Measurements from ENCODE around the gene RPL39L.
A peak's percentile ranks its signal among the peaks of the same experiment; 100 is the strongest.
"Not testable (repeated sequence)": the region's sequence is repeated elsewhere in the genome, so short reads cannot be mapped to it uniquely, and the experiment has no call there.

RPL39L gene

DNA sequence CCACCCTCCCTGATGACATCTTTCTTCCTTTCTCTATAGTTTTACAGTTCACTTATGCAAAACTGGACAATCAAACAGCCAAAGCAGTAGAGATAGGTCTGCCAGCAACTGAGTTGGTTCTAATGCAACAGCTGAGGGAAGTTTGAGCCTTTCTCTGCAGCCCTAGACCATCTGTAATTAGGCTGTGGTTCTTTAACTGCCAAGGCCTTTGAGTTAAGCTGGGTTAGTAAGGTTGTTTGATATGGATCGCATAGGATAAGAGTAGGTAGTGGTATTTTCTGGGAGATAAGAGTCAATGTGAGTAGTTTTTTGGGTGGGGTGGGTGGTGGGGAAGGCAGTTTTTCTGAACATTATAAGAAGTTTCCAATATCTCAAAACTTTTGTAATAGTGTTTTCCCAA is 3.0 kb downstream of the RPL39L start:
- no peak for DNase-seq

DNA sequence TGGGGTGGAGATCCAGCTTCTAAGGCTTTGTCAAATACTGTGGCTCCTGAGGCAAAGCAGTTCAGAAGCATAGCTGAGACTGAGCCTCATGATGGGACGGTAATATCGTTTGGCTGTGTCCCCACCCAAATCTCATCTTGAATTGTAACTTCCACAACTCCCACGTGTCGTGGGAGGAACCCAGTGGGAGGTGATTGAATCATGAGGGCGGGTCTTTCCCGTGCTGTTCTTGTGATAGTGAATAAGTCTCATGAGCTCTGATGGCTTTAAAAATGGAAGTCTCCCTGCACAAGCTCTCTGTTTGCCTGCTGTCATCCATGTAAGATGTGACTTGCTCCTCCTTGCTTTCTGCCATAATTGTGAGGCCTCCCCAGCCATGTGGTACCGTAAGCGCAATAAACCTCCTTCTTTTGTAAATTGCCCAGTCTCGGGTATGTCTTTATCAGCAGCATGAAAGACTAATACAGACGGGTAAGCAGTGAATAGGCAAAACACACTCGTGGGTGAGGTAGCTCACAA is 4.1 kb downstream of the RPL39L start:
- not testable (repeated sequence) for DNase-seq

- DNase-seq = not testable (repeated sequence)
Observed at GRCh38 chr3:187133181-187133580, 6.1 kb downstream of the RPL39L start.

GRCh38 chr3:187132666-187133065 is 6.6 kb downstream of the RPL39L start:
- no peak for DNase-seq

- DNase-seq = no peak
Observed at GRCh38 chr3:187131981-187132380, 7.3 kb downstream of the RPL39L start.

GRCh38 chr3:187130346-187131066 is 8.8 kb downstream of the RPL39L start:
- DNase-seq = peak; percentile 50

- no peak for DNase-seq
Observed at GRCh38 chr3:187125319-187126031, 13.8 kb downstream of the RPL39L start.

GRCh38 chr3:187122261-187122660 is 17.0 kb downstream of the RPL39L start:
- DNase-seq = no peak

DNA sequence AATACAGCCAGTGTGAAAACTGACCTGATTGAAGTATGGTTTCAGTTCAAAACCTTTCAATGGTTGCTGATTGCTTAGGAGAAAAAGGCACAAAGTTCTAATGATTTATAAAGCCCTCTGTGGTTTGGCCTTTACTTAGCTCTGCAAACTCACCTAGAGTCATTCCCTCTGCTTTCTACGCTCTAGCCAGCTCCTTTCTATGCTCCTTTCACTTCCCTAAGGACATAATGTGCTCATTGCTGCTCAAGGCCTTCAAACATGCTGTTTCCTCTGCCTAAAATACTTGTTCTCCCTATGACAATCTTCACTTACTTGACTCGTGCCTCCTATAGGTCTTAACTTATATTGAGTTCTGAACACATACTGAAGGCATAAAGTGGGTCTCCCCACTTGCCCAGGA is 19.0 kb downstream of the RPL39L start:
- no peak for DNase-seq

DNA sequence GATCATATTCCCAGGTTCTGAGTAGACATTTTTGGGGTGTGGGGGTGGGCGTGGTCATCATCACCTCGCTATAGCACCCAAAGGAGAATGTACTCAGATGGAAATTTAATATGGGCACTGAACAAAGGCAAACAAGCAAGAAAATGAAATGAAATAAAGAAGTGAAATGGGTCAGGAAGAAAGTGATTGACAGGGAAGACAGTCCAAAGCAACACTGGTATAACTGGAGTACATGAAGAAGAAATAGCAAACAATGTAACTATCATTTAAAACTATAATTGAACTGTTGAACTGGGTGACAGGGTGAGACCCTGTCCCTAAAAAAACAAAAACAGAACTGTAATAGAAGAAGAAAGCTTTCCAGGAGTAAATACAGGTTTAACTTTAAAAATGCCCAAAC is 24.8 kb downstream of the RPL39L start:
- DNase-seq = no peak

- DNase-seq = no peak
Observed at GRCh38 chr3:187112934-187113793, 26.1 kb downstream of the RPL39L start.

DNA sequence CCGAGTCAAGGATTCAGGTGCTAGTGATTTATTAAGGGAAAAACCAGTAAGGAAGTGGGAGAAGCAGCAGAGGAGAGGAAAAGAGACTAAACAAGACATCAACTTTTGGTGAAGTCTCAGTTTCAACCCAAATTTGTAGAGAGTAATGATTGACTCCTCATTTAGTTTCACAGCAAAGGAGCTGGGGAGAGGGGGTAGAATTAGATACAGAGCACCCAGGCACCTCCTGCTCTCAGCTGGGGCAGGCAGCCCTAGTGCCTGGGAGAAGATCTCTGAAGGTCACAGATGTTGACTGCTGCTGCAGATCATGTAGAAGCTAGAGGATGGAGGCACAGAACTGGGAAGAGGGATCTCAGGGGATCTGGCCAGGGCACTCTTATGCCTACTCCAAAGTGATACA is 29.1 kb downstream of the RPL39L start:
- DNase-seq = no peak

DNA sequence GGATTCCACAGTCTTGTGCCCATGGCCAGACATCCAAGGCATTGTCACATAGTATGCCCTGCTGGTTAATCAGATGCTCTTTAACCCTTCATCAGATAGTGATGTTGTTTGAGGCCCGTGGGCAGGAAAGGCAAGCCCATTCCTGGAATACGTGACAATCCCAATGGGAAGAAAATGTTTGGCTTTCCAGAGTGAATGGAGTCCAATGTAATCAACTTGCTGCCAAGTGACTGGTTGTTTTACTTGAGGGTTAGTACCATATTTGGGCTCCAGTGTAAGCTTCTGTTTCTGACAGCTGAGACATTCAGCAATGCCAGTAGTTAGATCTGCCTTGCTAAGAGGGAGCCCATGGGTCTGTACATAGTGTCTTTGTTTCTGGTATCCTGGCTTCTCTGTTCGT is 31.3 kb downstream of the RPL39L start:
- DNase-seq = no peak

DNA sequence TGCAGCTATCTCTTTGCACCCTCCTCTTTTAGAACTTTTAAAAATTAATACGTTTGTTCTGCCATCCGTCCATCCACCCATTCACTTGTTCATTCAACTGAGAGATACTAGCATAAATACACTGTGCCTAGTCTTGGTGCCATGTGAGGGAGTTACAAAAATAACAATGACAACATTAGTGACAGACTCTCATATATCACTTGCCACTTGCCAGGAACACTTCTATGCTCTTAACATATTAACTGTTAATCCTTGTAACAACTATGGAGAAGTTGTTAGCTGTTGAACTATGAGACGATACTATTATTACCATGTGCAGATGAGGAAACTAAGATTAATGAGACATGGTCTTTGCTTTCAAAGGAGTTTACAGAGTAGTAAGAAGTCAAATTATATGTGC is 33.6 kb downstream of the RPL39L start:
- DNase-seq = no peak

GRCh38 chr3:187104933-187105332 is 34.4 kb downstream of the RPL39L start:
- no peak for DNase-seq

GRCh38 chr3:187104342-187104741 is 35.0 kb downstream of the RPL39L start:
- DNase-seq = no peak

- DNase-seq = no peak
Observed at GRCh38 chr3:187103251-187103650, 36.0 kb downstream of the RPL39L start.

- DNase-seq = no peak
Observed at GRCh38 chr3:187102073-187102634, 37.1 kb downstream of the RPL39L start.

DNA sequence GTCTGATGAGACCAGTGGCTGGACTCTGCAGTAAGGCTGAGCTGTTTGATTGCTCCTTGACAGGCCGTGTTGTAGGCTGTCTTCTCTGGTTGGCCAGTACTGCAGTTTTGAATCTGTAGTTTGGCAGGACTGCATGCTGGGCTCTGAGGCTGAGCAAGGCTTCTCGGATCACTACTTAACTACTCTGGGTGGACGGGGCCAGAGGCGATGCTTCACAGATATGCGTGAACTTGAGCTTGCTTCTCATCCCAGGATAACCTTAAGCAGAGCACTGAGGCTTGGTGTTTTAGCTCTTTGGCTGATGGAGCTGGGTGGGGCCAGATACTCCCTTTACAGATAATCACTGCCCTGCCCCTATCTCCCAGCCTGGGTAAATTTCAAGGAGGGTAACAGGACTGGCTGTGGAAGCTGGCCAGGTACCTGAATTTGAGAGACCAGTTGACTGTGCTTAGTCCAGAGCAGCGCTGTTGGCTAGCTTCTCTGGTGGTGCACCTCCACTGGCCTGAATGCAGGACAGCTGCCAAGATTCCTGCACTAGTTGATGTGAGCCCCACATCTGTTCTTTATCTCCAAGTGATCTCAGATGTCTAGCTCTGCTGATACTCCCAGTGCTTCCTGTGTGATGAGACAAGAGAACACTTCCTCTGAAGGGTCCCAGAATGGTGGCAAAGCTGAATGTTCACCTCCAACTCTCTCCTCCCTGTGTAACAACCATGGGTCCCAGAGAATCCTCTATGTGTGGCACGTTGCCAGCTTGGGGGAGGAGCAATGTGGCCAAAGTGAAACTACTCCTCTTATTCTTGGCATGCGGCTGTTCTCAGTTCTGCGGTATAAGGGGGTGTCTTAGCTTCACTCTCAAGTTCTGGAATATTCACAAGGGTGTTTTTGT is 37.9 kb downstream of the RPL39L start:
- DNase-seq = peak; percentile 70

DNA sequence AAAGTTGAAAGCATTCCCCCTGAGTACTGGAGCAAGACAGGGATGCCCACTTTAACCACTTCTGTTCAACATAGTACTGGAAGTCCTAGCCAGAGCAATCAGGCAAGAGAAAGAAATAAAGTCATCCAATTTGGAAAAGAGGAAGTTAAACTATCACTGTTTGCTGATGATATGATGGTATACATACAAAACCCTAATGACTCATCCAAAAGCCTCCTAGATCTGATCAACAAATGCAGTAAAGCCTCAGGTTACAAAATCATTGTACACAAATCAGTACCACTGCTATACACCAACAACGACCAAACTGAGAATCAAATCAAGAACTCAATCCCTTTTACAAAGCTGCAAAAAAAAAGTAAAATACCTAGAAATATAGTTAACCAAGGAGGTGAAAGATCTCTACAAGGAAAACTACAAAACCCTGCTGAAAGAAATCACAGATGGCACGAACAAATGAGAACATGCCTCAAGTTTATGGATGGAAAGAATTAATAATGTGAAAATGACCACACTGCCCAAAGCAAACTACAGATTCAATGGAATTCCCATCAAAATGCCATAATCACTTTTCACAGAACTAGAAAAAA is 40.3 kb downstream of the RPL39L start:
- no peak for DNase-seq

DNA sequence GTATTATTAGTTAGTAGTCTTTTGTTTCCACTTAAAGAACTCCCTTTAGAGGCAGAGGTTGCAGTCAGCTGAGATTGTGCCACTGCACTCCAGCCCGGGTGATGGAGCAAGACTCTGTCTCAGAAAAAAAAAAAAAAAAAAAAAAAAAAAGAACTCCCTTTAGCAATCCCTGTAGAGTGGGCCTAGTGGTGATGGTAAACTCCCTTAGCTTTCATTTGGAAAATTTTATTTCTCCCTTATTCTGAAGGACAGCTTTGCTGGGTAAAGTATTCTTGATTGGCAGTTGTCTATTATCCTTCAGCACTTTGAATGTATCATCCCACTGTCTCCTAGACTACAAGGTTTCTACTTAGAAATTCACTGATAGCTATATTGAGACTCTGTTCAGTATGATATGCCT is 46.0 kb downstream of the RPL39L start:
- DNase-seq = no peak

DNA sequence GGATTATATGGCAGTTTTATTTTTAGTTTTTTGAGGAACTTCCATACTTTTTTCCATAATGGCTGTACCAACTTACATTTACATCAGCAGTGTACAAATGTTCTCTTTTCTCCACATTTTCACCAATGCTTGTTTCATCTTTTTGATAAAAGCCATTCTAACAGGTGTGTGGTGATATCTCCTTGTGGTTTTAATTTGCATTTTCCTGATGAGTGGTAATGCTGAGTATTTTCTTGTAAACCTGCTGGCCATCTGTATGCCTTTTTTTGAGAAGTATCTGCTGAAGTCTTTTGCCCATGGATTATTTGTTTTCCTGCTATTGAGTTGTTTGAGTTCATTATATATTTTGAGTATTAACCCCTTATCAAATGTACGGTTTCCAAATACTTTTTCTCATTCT is 50.6 kb downstream of the RPL39L start:
- DNase-seq = no peak

Measured in activated CD4-positive, alpha-beta T cell treated with anti-CD3 and anti-CD28 coated beads for 48 hours (primary cell).